NCI-H524 treated with DMSO at 0.1 percent for 48 hours (cell line): ENCODE data around the gene RASA2.
"Not testable (repeated sequence)": the region's sequence is repeated elsewhere in the genome, so short reads cannot be mapped to it uniquely, and the experiment has no call there.

Experiments used
- DNase-seq: peaks from one replicate; lab custom pipeline; 2025; lab: John Stamatoyannopoulos, UW

Gene RASA2

DNA sequence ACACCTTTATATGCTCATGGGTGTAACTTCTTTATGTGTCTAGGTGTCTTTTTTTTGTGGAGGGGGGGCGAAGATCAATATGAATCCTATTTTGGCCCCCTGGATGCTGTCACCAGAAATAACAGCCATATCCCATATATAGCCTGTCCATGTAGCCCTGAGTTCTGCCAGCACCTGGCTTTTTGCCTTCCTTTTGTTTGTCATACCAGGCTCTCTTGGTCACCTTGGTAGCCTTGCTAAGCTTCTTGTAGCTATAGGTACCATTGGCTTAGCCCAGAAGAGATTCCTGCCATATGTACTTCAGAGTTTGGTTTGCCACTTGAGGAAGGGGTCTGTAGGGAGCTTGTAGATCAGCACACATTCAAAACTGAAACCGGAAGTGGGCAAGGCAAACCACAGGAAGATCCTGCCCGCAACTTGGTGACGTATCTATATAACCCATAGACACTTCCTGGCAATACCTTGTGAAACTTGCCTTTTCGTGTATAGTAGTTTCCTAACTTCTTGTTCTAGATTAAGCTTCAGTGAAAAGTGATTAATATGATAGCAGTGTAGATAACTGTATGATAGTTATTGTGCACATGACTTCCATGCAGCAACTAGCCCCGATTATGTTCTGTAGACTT is 11.9 kb downstream of the RASA2 start:
- no peak for DNase-seq

- no peak for DNase-seq
These were observed 12.5 kb downstream of the RASA2 start for GRCh38 chr3:141499284-141499683.

DNA sequence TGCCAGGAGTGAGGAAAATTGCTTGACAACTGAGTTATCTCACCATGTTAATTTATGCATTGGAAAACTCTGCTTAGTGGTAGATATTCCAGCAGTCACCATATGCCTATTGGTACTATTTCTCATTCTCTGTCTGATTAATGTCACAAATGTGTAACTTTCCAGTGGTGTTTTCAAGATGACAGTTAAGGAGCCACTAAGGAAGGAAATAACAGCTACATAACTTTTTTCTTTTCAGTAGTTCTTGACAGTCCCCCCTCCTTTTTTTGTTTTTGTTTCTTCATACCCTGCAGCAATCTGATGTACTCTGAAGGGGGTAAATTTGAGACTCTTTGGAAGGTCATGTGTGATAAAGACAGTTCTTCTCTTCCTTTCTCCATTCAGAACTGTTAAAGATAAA is 13.1 kb downstream of the RASA2 start:
- DNase-seq: no peak

GRCh38 chr3:141500397-141500796 is 13.6 kb downstream of the RASA2 start:
- DNase-seq: no peak

DNA sequence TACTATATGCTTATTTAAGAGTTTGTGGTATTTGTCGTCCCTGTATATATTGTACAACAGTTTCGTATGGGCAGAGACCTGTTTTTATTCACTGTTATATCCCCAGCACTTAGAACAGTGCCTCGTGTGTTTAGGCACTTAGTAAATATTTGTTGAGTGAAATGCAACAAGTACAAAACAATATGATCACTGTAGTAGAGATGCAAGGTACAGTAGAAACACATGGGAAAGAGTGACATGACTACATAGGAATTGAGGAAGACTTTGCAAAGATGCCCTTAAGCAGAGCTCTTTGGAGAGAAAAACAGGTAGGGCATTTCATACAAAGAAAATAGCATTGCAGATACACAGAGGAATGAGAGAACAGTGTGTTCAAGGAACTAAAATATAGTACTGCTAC is 18.3 kb downstream of the RASA2 start:
- DNase-seq: no peak

DNA sequence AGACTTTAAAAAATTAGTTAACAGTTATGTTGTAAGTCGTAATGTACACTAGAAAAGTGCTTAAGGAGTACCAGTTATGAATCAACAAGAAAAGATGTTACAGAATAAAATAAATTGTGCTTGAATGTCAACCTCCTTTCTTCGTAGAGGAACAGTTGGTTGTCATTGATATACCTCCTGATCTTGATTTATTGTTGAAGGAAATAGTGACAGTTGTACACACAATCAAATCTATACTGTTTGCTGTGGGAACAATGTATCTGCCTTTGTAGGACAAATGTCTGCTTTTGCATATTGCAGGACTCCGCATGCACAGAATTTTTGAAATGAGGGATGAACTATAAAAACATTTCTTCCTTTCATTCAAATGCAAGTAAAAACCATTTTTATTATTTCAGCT is 19.2 kb downstream of the RASA2 start:
- no peak for DNase-seq

GRCh38 chr3:141507392-141508066 is 20.7 kb downstream of the RASA2 start:
- DNase-seq: no peak

DNA sequence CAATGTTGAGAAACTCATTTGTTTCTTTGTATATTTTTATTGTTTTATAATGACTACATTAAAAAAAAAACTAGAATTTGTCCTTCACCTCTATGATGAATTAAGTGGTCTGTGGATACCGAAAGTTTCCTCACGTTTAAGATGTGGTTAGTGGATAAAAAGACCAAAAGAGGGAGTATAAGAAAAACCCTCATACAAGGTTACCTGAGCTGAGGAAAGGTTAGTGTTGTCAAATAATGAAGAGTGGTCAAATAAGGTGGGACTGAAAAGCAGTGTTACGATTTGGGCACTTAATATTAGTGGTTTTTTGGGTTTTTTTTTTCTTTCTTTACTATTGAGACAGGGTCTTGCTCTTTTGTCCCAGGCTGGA is 21.2 kb downstream of the RASA2 start:
- DNase-seq: no peak

DNA sequence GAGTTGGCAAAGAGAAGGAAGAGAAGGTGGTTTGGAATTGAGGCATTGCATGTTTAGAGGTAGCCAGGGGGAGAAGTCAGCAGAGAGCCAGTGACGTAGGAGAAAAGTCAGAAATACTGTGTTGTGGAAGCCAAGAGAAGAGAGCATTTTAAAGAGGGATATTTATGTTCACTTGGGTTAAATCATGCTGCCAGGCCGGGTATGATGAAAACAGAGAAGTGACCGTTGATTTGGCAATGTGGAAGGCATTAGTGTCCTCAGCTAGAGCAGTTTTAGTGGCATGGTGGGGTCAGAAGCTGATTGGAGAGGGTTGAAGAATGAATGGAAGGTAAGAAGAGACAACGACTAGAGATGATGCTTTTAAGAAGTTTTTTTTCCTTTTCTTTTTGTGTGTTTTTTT is 24.5 kb downstream of the RASA2 start:
- DNase-seq: no peak

GRCh38 chr3:141514382-141514781 is 27.6 kb downstream of the RASA2 start:
- no peak for DNase-seq

GRCh38 chr3:141519587-141519986 is 32.8 kb downstream of the RASA2 start:
- DNase-seq: no peak

- no peak for DNase-seq
These were observed 35.0 kb downstream of the RASA2 start for GRCh38 chr3:141521781-141522180.

GRCh38 chr3:141523615-141524375 is 37.0 kb downstream of the RASA2 start:
- no peak for DNase-seq

DNA sequence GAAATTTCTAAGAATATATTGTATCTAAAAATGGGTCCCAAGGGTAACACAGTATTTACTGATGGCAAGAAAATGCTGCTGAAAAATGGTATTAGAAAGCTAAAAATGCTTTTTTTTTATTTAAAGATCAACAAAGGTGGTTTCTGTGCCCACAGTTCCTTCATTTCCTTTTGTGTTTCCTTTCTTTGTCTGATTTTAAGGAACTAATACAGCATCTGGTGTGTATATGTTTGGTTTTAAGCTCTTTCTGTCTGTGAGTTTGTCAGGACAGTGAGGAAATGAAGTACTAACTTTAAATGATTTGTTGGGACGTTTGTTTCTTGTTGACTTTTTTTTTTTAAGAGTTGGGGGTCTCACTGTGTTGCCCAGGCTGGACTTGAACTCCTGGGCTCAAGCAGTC is 38.2 kb downstream of the RASA2 start:
- DNase-seq: no peak

- DNase-seq: no peak
These were observed 39.0 kb downstream of the RASA2 start for GRCh38 chr3:141525814-141526213.

DNA sequence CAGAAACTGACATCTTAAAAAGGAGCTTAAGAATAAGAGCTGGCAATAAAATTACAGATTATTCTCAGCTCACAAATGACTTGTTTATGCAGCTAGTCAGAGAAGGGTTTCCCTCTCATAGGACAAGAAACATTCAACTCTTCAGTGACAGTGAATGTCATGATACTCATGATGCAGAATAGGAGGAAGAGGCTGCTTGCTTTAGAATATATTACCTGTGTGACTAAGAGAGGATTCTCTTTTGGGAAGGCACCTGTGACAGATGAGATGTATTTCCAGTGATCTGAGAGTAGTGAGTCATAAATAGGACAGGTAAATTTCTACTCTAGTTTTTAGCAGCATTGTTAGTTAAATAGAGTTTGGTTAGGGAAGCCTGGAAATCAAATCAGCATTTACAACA is 39.9 kb downstream of the RASA2 start:
- no peak for DNase-seq

DNA sequence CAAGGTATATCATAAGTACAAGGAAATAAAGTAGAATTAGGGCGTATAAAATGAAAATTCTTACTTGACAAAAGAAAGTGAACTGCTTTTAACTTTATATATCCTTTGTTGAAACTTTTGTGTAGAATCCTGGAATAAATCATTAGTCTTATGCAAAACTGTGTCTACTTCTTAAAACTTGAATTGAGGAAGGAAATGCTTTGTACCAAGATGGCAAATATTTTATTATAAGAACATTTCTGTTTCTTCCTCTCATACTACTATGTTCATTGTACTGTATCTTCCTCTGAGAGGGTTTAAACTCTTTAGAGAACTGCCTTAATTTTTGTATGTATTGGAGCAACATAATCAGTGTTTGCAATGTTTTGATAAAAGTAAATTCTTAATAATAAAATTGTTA is 42.0 kb downstream of the RASA2 start:
- no peak for DNase-seq

- DNase-seq: no peak
These were observed 42.4 kb downstream of the RASA2 start for GRCh38 chr3:141529256-141529655.

DNA sequence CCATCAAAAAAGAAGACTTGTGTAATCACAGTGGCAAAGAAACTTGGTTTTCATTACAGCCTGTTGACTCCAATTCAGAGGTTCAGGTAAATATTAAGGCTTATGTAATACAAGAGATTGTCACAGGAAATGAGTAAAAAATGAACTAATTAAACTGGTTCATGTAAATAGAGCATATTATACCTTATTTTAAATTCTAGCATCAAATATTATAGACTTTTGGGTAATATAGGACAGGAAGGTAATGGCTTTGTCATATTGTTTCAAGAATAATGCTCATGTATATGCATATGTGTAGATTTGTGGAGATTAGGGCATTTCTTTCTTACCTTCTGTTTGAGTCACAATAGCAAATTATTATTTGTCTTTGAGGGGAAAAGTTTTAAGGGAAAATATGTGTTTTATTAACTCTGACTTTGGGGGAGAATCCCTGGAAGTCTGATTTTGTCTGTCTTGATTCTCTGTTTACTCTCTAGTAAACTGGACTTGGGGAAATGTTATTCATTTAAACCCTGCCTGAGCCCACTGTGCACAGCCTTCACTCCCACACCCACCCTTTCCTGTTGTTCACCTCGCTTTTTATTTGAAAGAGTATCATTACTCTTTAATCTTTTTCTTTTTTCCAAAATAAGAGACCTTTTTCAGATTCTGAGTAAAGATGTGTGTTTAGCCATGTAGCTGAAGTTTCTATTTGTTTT is 43.0 kb downstream of the RASA2 start:
- no peak for DNase-seq

DNA sequence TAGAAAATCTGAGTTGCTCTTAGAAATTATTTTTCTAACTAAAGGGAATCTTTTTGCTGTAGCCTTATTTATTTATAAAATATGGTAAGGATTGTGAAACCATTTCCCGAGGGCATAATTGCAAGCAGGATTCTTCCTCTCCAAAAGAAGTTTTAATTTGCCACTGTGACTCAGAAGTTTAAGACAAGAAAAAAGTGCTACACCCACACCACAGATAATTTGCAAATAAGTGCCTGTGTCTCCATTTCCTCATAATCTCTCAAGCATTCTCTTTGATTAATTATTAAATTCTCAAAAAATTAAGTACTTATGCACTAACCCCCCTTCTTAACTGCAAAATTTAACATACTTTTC is 43.6 kb downstream of the RASA2 start:
- DNase-seq: no peak

DNA sequence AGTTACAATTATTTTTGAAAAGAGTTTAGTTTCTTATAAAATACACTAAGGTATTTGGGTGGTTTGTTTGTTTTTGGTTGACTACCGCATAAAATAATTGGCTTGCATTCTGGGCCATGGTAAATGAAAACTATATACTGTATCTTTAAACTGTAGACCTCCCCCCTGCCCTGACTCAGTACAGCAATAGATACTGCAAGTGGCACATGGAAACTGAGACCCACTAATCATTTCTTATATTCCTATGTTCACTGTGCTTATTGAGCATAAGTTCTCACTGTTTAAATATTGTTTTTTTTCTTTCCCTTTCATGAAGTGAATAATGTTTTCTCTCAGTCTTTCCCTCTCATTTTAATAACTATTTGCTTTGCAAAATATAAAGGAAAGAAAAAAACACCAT is 45.8 kb downstream of the RASA2 start:
- DNase-seq: no peak

- not testable (repeated sequence) for DNase-seq
These were observed 49.2 kb downstream of the RASA2 start for GRCh38 chr3:141536017-141536416.

GRCh38 chr3:141537856-141538255 is 51.0 kb downstream of the RASA2 start:
- no peak for DNase-seq
